Activated CD4-positive, alpha-beta T cell treated with anti-CD3 and anti-CD28 coated beads, Interleukin-2, amount 50 U/mL, for 4 hours (primary cell): Measurements from ENCODE around the gene QPCT.

Experiments
- DNase-seq, 2 experiments: peaks; one replicate each; pipeline ENCODE4 v3.0.0-alpha.2; 2020

Gene QPCT

GRCh38 chr2:37325625-37326071, 18.8 kb upstream of the QPCT start:
- DNase-seq: no peak

GRCh38 chr2:37326285-37326684, 18.1 kb upstream of the QPCT start:
- DNase-seq: no peak

- no peak for DNase-seq
These were observed 17.4 kb upstream of the QPCT start for GRCh38 chr2:37326866-37327634.

GRCh38 chr2:37330681-37331080, 13.7 kb upstream of the QPCT start:
- DNase-seq: no peak

- no peak for DNase-seq
These were observed 11.9 kb upstream of the QPCT start for GRCh38 chr2:37332560-37332959.

GRCh38 chr2:37333256-37333655, 11.2 kb upstream of the QPCT start:
- DNase-seq: no peak

GRCh38 chr2:37335604-37336003, 8.8 kb upstream of the QPCT start:
- DNase-seq: no peak

- no peak for DNase-seq
These were observed 6.7 kb upstream of the QPCT start for GRCh38 chr2:37337620-37338280.

GRCh38 chr2:37338933-37339332, 5.5 kb upstream of the QPCT start:
- no peak for DNase-seq

GRCh38 chr2:37340637-37341036, 3.8 kb upstream of the QPCT start:
- DNase-seq: no peak

GRCh38 chr2:37342591-37343220, 1.7 kb upstream of the QPCT start:
- no peak for DNase-seq

GRCh38 chr2:37343537-37344434, 644 bp upstream of the QPCT start:
- DNase-seq: no peak

- no peak for DNase-seq
These were observed 3.7 kb downstream of the QPCT start for GRCh38 chr2:37348155-37348554.

GRCh38 chr2:37349231-37349860, 4.9 kb downstream of the QPCT start:
- DNase-seq: no peak

GRCh38 chr2:37350034-37350433, 5.6 kb downstream of the QPCT start:
- DNase-seq: no peak

- no peak for DNase-seq
These were observed 10.1 kb downstream of the QPCT start for GRCh38 chr2:37354531-37354930.

- no peak for DNase-seq
These were observed 11.3 kb downstream of the QPCT start for GRCh38 chr2:37355735-37356134.

GRCh38 chr2:37356299-37356698, 11.9 kb downstream of the QPCT start:
- DNase-seq: no peak

- DNase-seq: no peak
These were observed 12.6 kb downstream of the QPCT start for GRCh38 chr2:37357069-37357468.

GRCh38 chr2:37357530-37357929, 13.1 kb downstream of the QPCT start:
- no peak for DNase-seq

- no peak for DNase-seq
These were observed 14.0 kb downstream of the QPCT start for GRCh38 chr2:37358466-37358865.

- no peak for DNase-seq
These were observed 16.9 kb downstream of the QPCT start for GRCh38 chr2:37361216-37361815.
